Activated T-cell treated with anti-CD3 and anti-CD28 coated beads, Interleukin-2, amount 50 U/mL, for 48 hours (primary cell): ENCODE data around the gene RPL7A.
"Not testable (repeated sequence)": the region's sequence is repeated elsewhere in the genome, so short reads cannot be mapped to it uniquely, and the experiment has no call there.

Source experiments
- DNase-seq, 2 experiments: peaks; one replicate each; pipeline ENCODE4 v3.0.0-alpha.2; 2020

RPL7A gene

GRCh38 chr9:133392308-133392707 is 44.3 kb downstream of the RPL7A start:
- not testable (repeated sequence) for DNase-seq

GRCh38 chr9:133393399-133393798 is 45.4 kb downstream of the RPL7A start:
- DNase-seq, result no peak

DNA sequence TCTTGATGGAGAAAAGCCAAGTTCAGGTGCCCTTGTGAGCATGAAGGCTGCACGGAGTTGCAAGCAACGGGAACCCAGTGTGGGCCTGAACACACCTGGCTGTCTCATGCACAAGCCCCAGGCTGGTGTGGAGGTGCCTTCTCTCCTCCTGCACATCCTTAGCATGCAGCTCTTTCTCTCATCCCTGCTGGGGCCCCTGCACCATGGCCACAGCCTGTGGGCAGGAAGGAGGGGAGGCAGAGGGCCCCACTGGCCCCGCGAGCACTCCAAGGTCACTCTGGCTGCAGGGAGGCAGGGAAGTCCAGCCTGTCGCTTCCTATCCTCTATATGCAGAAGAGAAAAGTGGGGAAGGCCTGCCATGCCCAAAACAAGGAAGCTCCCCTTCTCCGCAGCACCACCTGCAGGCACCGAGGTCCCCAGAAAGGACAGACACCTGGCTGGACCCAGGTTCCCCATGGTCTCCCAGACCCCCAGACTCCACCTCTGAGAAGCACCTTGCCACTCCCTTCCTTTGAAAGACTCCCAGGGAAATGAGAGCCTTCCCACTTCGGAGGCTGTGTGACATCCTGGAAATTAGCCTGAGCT is 46.8 kb downstream of the RPL7A start:
- no peak for DNase-seq

DNA sequence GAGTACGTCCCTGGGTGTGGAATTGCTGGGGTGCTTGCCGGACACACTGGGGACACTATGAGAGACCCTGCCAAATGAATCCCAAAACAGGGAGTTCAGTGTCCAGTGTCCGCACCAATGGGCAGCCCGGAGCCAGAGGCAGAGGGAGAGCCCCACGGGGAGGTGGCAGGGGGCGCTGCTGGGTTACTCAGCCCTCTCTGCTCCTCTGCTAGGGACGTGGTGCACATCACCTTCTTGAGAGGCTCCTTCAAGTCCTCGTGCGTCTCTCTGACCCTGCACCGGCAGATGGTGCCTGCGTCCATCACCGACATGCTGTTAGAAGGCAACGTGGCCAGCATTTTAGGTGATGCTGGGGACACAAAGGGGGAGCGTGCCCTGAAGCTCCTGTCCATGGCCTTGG is 48.9 kb downstream of the RPL7A start:
- DNase-seq, result no peak

DNA sequence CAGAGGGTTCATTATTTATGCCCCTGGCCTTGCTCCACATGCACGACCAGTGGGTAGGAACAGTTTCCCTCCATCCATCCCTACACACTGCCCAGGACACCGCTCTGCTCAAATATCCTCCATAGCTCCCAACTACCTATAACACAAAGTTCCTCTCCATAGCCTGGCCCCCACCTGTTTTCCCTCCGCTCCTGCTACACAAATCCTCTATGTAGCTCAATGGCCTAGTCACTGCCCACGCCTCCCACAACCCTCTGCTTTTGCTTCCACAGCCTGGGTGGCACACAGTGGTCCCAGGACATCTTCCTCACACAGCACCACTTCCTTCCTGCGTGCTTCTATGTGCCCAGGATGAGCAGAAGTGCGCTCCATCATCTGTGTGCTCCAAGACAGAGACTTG is 49.4 kb downstream of the RPL7A start:
- no peak for DNase-seq

- no peak for DNase-seq
Observed at GRCh38 chr9:133397895-133398294, 49.9 kb downstream of the RPL7A start.

GRCh38 chr9:133400292-133400691 is 52.3 kb downstream of the RPL7A start:
- DNase-seq, result no peak
